LNCaP clone FGC (cell line): ENCODE measurements around the gene PTCH1.

Source experiments
- DNase-seq: peaks from one replicate; pipeline ENCODE4 v3.0.0-alpha.2; 2011; ENCODE audit warnings: low read depth
- H3K4me3 ChIP-seq: 2 replicates; pipeline ENCODE4 v1.5.1; 2011; ENCODE audit warnings: mild to moderate bottlenecking, low read depth, low read length, control low read depth
- CTCF ChIP-seq: IDR thresholded peaks from 2 replicates; pipeline ENCODE4 v1.5.1; 2012; ENCODE audit warnings: mild to moderate bottlenecking; ENCODE audit not compliant: control insufficient read depth, insufficient read depth; ENCODE audit errors: extremely low read depth

PTCH1 gene

GRCh38 chr9:95450171-95451064 is 66.4 kb downstream of the PTCH1 start:
- no peak for TF ChIP-seq CTCF
- no peak overlapping the region for H3K4me3 ChIP-seq
- no peak for DNase-seq

- DNase-seq, result no peak
- no peak overlapping the region for H3K4me3 ChIP-seq
- TF ChIP-seq CTCF, result no peak
Measured at GRCh38 chr9:95449016-95449415, 67.8 kb downstream of the PTCH1 start.

- DNase-seq, result no peak
- TF ChIP-seq CTCF, result no peak
Measured at GRCh38 chr9:95447660-95448420, 68.9 kb downstream of the PTCH1 start.

GRCh38 chr9:95446984-95447383 is 69.8 kb downstream of the PTCH1 start:
- H3K4me3 ChIP-seq, result no peak overlapping the region
- TF ChIP-seq CTCF, result no peak
- no peak for DNase-seq

More at GRCh38 chr9:95447660-95448420, 68.9 kb downstream of the PTCH1 start:
- H3K4me3 ChIP-seq, result no peak overlapping the region

GRCh38 chr9:95446259-95446658 is 70.5 kb downstream of the PTCH1 start:
- no peak for TF ChIP-seq CTCF
- no peak for DNase-seq
- H3K4me3 ChIP-seq, result no peak overlapping the region

- no peak overlapping the region for H3K4me3 ChIP-seq
- no peak for DNase-seq
- TF ChIP-seq CTCF, result no peak
Measured at GRCh38 chr9:95444160-95444559, 72.6 kb downstream of the PTCH1 start.
